HG03354 (cell line): ENCODE data around the gene ARFGAP2.

Source experiments
- ATAC-seq: cut with Tn5 transposase; IDR thresholded peaks from one replicate; pipeline ENCODE4 v1.9.1; 2021; ENCODE audit warnings: mild to moderate bottlenecking; ENCODE audit not compliant: unreplicated experiment, poor library complexity, severe bottlenecking

The ARFGAP2 gene

DNA sequence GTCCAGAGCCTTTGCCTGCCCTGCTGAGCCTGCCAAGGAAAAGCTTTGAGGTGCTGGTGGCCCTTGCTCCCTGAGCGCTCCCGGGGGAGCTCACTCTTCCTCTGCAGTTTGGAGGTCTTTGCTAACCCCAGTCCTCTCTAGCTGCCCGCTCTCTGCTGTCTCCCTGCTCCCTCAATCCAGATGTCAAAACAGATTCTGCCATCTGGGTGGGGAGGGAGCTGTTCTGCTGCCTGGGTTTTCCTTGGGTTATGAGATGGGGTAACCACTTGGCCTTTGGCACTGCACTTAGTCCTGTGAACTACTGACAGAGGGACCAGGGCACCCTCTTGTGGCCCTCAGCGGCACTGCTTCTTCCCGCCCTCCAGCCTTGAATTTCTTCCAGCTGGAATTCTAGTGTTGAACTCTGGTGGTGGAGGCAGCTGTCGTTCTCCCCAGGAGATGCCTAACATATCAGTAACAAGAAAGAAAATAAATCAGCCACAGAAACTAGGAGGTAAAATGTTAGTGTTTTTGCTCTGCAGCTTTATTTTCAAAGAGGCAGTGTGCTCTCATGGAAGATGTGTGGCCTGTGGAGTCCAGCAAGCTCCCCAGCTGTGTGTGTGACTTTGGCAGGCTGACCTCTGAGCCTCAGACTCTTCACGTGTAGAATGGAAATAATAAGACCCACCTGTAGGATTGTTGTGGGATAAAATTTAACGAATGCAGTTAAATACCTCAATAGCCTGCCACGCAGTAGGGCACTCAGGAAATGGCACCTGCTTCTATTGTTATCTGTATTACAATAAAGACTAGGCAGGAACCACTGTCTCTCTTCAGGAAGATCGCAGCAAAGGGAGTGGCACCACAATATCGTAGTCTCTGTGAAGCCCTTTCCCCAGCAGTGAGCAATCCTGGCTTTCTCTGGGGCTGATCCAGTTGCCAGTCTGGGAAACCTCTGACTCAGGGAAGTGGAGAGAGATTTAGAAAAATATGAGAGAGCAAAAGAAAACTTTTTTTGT is 23.4 kb downstream of the ARFGAP2 start:
- ATAC-seq = peak; percentile 64

DNA sequence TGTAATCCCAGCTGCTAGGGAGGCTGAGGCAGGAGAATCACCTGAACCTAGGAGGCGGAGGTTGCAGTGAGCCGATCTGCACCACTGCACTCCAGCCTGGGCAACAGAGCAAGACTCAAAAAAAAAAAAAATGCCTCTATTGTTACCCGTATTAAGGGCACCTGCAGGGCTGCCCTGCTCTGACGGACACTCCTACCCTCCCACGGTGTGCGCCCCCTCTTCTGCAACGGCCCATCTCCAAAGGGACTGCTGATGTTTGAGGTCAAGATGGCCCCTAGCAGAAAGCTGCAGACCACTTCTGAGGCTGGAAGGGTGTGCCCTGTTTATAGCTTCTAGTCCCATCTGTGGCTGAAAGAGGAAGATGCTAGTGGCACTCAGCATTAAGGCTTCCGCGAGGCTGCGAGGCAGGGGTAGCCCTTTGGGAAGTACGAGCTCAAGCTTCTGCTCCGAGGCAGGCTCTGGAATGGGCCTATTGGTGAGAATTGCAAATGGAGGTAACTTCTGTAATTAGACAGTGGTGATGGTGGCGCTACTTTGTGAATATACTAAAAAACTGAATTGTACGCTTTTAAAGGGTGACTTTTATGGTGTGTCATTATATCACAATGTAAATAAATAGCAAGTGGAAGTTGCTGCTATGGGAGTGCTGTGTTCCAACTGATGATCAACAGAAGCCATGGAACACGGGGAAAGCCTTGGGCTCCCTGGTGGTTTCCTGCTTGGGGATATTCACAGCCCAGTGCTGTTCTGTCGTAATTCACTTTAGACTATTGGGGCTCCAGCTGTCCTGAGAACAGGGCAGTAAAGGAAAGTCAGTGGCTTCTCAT is 24.3 kb downstream of the ARFGAP2 start:
- no peak for ATAC-seq

DNA sequence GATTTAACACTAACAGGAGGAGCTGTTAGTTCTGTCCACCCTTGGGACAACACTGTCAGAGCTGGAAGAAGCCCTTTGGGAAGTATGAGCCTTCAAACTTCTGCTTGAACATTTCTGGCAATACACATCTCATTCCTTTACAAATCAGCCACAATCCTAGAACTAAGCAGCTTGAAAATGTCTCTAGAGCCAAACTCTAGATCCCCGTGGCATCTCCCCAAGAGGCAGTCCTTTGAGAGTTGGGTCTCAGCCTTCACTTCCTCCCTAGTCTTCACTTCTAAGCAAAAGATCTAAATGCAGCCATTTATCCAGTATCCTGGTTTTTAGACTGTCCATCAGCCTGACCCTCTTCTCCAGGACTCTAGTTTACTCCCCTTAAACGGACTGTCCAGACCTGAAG is 26.9 kb downstream of the ARFGAP2 start:
- ATAC-seq = no peak

DNA sequence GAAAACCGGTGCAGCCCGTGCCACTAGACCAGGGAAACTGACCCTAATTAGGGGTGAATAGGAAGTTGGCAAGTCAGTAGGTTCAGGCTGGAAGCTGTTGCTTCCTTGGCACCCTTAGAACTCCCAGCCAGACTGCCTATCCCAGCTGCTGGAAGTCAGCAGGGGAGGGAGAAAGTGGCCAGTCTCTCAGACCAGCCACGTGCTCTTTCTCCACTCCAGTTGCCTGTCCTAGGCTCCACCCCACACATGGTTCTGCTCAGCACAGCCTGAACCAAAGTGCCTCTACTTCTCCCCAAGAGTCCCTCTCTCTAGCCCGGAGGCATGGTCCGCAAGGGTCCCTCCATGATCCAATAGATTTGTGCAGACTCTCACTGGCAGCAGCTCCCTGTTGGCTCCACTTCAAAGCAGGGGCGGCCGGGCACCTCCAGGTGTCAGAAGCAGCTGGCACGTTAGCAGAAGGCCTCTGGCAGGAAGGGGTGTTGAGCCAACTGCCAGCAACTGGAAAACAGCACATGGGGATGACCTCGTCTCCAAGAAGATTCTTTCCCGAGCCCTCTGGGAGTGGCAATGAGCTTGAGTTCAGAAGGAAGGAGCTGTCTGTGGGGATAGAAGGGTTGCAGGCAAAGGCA is 27.7 kb downstream of the ARFGAP2 start:
- ATAC-seq = no peak

DNA sequence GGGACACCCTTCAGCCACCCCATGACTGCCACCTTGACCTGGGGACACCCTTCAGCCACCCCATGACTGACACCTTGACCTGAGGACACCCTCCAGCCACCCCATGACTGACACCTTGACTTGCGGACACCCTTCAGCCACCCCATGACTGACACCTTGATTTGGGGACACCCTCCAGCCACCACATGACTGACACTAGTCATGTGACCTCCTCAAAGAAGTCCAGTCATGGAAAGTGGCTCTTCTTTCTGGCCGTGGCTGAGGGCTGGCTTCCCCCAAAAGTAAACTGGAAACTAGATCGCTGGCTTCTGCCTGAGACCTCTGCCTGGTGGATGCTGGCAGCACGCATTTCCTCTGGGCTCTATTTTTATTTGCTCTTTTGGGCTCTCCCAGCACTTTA is 28.4 kb downstream of the ARFGAP2 start:
- ATAC-seq = no peak

DNA sequence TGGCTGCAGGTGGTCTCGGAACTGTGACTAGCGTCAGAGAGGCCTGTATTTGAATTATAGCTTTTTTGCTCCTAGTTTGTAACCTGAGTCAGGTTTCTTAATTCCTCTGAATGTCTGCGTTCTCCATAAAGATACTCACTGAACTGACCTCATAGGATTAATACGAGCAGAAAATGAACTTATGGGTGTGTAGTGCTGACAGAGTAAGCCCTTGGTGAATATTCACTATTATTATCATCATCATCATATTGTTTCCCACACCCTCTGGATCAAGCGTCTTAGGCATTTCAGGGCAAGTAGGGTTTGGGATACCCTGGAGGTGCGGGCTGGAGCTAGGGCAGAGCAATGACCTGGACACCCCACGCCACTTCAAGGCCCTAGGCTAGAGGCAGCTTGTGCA is 29.0 kb downstream of the ARFGAP2 start:
- ATAC-seq = no peak

DNA sequence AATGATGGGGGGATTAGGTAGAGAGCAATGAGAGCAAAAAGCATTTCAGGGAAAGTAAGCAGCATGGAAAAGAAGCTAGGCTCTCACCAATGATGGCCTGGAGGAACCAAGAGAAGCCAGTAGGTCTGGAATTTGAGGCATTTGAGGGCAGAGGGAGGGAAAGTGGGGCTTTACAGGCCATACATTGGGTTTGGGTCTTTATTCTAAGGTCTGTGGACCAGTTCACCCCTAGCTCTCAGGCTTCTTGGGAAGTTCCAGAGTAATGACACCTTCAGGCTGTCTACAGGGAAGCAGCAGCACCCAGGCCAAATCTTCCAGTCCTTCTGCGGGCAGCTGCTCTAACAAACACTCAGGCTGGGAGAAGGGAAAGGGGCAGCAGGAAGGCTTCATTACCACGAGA is 29.4 kb downstream of the ARFGAP2 start:
- no peak for ATAC-seq

DNA sequence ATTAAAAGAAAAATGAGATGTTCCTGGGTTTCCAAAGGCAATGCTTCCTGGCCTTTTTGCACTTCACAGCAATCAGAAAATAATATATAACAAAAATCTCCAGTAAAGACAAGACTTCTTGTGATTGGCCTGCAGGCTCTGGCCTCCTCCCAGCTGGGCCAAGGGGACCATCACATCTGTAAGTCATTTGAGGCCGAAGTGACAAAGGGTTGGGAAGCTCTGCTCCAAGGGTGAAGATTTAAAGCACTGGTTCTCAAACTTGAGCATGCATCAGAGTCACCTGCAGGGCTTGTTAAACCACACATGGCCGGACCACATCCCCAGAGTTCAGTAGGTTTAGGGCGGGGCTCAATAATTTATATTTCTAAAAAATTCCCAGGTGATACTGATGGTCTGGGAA is 32.1 kb downstream of the ARFGAP2 start:
- ATAC-seq = no peak

DNA sequence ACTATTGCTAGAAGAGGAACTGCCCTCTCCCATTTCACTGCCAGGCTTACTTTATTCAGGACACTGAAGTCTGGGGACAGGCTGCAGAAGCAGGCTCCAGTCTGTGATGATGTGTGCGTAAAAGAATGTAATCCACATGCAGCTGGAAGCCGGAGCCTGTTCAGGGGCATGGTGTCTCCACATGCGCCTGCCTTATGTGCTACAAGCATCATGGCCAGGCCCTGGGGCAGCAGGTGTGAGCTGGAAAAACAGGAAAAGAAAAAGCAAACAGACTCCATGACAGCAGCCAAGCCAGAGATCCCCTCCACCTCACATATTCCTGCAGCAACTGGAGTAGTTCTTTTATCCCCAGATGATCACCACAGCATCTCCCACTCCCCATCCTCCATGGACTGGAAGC is 33.4 kb downstream of the ARFGAP2 start:
- ATAC-seq = no peak

DNA sequence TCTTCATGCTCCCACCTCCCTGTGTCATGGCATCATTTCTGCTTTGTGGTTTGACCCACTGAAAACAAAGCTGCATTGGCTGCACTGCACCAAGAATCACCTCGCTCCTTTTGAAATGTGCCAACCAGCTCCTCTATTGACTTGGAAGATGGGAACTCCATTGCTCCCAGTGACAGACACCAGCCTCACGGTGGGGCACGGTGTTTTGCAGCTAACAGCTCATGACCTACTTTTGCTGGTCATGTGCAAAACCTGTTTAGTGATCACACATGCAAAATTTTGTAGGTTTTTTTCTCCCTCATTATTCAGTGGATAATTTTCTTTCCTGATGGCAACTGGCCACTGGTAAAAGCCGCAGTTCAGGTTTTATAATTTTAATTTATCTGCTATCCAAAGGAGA is 36.8 kb downstream of the ARFGAP2 start:
- no peak for ATAC-seq

DNA sequence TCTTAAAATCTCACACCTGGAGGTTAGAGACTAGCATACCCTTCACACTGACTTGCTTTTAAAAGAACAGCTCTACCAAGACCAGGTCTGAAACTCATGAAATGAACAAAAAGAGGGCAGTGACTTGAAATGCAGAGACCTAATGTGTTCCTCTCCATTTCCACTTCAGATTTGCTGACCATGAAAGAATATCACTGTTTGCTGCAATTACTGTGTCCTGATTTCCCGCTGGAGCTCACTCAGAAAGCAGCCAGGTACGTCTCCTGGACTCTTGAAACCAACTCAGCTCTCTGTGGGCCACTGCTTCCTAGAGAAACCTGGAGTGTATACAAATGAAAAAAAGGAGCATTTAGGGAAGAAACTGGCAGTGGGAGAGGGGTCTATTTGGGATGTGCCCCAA is 39.2 kb downstream of the ARFGAP2 start:
- no peak for ATAC-seq

DNA sequence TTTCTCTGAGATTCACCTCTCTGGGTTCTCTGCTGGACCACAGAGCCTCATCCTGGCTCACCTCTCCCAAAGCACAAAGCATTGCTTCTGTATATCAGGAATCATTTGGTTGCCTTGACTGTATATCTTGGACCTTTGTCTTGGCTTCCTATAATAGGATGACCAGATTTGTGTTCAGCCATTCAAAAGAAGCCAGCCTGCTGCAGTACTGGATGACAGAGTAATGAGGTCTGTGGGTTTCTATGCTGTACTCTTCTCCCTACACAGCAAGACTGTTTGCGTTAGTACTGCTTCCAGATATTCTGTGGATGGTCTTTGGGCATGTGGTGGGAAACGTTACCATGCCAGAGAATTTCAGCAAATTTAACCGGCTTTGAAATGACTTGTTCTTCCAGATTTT is 39.8 kb downstream of the ARFGAP2 start:
- ATAC-seq = no peak

DNA sequence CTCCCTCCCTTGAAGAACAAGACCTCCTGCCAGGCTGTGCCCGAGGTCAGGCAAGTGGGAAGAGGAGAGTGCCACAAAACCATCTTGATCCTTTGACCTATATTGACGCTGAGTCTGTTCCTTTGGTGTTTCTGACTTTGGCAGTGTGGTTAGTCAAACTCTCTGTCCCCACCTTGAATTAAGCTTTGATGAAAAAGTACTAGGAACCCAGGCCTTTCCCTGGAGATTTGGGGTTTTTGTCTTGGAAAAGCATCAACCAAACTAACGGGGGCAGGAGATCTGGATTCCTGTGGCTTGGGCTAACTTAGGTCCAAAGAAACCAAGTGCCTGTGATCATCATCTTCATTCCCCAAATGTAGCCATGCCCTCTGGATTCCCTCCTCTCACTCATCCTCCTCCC is 40.4 kb downstream of the ARFGAP2 start:
- no peak for ATAC-seq

DNA sequence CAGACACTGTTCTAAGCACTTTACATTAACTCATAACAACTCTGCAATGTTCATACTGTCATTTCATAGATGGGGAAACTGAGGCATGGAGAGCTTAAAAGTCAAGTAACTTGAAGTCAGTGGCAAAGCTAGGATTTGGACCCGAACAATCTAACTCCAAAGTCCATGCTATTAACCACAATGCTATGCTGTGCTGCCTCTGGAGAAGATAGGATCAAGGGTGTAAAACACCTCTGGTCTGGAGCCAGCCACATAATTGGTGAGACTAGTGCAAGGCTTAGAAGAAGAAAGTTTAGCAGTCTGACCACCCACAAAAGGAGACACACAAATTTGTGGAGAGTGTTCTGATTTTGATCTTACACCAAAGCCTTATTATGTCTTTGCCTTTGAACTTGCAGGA is 43.7 kb downstream of the ARFGAP2 start:
- no peak for ATAC-seq

DNA sequence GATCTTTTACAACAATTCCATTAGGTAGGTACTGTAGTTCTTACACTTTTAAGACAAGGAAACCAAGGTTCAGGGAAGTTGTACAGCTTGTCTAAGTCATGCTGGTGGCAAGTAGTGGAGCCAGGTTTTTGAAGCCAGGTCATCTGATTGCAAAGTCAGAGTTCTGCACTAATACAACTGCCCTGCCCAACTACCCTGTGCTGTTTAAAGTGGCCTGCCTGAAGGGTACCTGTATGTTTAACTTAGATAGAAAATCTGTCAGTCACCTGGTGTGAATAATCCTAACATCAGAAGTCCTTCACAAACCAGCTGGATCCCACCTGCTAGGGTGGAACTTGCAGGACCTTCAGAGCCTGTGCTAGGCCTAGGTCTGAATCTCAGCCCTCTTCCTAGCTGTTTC is 44.2 kb downstream of the ARFGAP2 start:
- no peak for ATAC-seq

DNA sequence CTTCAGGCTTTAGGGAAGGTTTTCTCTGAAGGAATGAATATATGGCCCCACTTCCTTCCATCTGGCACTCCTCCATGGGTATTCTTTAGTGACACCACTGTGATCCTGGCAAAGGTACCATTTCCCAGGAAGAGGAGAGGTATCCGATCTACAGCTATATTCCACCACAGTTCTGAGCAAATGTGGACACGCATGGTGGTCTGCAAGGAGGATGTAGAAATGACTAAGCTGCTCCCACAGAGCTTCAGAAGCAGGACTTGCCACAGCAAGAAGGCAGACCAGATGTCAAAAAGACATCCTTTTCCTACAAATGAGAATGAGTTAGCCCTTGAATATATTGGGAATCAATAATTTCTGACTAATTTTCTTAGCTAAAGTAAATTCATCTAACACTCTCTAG is 45.5 kb downstream of the ARFGAP2 start:
- ATAC-seq = no peak

DNA sequence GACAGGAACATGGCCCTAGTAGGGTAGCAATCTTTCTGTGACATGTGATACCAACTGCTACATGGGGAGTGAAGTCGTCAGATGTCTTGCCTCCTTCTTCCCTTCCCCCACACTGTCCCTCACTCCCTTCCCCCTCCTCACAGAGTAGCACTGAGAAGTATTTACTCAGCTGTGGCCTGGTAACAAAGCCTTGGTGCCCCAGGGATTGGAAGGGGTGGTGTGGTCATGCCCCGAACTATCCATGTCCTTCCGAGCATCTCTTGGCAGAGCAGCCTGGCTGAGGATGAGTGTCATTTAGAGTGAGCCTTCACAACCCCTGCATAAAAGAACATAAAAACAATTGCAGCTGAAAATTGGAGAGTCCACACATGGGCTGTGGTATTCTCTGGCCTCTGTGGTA is 46.1 kb downstream of the ARFGAP2 start:
- no peak for ATAC-seq

DNA sequence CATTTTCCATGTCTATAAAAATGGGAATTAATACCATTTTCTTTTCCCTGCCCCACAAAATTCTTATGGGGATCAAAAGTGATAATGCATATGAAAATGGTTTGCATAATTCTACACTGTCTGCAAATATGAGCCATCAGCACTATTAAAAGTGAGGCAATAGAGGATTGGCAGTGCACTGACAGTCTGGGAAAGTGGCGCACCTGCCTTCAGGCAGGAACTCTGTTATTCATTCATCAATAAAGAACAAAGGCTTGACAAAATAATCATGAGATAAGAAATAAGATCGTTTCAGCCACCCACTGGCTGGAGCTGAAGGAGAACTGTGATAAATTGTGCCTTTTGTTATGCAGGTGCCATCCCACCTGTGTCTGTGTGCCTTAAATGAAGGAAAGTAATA is 49.5 kb downstream of the ARFGAP2 start:
- ATAC-seq = no peak

DNA sequence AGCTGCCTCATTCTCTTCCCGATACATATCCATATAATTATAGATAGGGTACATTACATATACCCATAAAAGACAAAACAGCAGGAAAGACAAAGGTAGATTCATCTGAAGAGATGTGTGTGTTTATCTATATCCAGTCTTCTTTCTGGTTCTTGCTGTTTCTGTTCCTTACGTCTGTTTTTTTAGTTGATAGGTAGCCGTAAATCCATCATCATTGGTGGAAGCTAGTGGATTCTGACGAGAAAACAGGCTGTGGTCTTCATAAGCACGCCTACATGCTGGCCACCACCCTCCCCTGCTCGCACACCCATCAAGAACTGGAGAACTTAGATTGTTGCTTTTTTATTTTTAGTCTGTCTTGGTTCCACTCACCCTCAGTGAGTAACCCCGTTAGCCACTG is 51.6 kb downstream of the ARFGAP2 start:
- ATAC-seq = no peak

DNA sequence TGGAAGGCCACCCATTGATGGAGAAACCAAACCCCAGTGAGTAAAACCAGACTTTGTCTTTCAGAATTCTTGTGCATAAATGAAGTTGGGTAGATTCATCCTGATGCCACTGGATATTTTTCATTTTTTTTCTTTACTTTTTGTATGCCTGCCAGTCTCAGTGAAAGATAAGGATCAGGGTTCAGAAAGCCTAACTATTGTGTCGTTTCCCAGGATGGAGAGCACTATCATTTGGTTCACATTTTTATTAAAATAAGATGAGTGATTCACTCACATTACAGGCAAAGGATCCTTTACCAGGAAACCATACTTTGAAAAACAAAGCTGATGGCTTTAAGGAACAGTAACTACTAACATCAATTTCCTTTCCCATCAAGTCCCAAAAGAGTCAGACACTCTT is 52.0 kb downstream of the ARFGAP2 start:
- ATAC-seq = no peak
